ENCODE measurements around the gene OPHN1.

- no peak for TF ChIP-seq POLR2AphosphoS5 (IDR thresholded peaks at IDR 0.05; ENCODE audit: borderline replicate concordance, low read depth, low read length)
- no peak for TF ChIP-seq EZH2 (IDR thresholded peaks at IDR 0.05)
Measured at GRCh38 chrX:68376373-68376772, 56.9 kb downstream of the OPHN1 start.
